DMS 273 (cell line): Measurements from ENCODE around the gene MSRB3.
"Not testable (repeated sequence)": the region's sequence is repeated elsewhere in the genome, so short reads cannot be mapped to it uniquely, and the experiment has no call there.

ENCODE experiments used
- DNase-seq: peaks from one replicate; lab custom pipeline; 2025; ENCODE audit not compliant: unreplicated experiment; lab: John Stamatoyannopoulos, UW

MSRB3 gene

DNA sequence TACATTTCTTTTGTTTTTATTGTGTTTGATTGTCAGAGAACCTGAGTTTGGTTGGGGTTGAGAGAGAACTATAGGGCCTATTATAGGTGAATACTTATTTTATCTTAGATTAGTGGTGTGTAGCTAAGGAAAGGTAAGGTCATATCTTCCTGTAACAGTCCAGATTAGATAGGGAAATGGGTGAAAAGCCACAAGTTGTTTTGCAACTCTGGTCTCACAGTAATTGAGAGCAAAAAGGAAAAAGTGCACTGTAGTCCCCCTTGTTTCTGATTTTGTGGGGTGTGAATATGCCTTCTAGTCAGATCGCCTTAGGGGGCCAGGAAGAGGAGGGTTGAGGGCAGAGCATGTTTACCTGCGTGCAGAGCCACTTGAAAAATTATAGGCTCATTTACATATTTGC lies 8.9 kb downstream of the MSRB3 start:
- no peak for DNase-seq

GRCh38 chr12:65292241-65292640 lies 13.8 kb downstream of the MSRB3 start:
- DNase-seq: no peak

DNA sequence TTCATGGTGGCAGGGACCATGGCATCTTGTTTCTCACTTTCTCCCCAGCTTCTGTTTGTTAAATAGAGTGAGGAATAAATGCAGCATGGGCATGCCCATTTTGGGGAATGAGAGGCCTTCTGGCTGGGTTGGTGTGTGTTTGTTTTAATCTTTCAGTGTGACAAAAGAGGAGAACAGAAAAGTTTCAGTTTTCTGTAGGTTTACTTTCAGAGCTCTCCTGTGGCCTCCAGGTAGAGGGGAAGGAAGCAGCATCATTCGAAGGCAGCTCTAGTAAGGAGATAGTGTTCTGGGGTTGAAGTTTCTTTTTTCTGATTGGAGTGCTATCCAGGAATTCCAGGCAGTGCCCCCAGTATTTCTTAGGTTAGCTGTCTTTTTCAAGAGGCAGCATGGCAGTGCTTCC lies 15.3 kb downstream of the MSRB3 start:
- DNase-seq: no peak

DNA sequence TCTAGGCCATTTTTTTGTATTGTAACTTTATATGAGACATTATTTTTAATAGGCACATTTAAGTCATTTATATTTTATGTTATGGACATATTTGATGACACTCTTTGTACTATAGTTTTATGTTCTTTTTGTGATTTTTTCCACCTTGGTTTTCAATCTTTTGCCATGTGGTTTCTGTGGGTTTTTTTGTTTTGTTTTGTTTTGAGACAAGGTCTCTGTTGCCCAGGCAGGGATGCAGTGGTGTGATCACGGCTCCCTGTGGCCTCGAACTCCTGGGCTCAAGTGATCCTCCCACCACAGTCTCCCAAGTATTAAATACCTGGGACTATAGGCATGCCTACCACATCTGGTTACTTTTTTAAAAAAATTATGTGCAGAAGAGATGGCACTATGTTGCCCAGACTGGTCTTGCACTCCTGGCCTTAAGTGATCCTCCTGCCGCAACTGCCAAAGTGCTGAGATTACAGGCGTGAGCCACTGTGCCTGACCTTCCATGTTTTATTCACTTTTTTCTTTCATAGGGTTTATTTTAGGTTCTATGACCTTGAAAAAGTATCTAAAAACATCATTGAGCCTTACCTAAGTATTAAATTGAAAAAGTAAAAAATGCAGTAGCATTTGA lies 16.3 kb downstream of the MSRB3 start:
- no peak for DNase-seq

DNA sequence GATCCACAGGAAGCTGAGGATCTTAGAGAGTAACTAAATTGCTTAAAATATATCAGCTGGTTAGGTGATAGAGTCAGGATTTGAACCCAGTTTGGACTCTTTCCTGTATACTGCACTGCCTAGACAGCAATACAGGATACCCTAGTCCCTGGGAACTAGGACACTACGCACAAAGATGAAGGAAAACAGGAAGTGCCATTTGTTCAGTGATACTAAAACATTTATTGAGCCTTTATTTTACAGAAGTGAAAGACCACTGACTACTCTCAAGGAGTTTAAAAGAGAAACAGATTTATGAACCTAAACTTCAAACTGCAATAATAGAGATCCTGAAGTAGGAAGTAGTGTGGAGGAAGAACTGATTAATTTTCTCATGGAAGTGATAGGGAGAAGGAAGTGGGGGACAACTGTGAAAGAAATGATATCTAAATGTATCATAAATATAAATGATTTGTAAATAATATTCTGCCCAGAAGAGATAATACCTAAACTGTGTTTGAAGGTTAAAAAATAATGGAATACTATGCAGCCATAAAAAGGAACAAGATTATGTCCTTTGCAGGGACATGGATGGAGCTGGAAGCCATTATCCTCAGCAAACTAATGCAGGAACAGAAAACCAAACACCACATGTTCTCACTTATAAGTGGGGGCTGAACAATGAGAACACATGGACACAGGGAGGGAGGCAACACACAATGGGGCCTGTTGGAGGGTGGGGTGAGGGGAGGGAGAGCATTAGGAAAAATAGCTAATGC lies 18.2 kb downstream of the MSRB3 start:
- no peak for DNase-seq

DNA sequence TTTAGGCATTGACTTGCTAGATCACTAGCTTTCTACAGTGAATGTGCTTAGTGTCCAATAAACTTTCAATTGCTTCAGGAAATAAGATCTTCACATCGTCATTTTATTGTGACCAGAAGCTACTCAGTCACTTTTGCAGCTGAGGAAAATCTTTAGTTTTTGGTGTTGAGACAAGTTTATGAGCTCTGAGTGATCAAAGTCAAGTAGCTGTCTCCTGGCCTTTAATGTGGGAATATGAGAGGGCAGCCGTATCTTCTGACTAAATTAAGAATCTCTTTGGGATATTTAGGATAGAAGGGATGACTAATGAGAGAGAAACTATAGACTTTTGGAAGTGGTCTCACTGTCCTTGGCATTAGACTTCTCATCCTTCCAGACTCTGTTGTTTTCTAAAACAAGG lies 21.6 kb downstream of the MSRB3 start:
- no peak for DNase-seq

DNA sequence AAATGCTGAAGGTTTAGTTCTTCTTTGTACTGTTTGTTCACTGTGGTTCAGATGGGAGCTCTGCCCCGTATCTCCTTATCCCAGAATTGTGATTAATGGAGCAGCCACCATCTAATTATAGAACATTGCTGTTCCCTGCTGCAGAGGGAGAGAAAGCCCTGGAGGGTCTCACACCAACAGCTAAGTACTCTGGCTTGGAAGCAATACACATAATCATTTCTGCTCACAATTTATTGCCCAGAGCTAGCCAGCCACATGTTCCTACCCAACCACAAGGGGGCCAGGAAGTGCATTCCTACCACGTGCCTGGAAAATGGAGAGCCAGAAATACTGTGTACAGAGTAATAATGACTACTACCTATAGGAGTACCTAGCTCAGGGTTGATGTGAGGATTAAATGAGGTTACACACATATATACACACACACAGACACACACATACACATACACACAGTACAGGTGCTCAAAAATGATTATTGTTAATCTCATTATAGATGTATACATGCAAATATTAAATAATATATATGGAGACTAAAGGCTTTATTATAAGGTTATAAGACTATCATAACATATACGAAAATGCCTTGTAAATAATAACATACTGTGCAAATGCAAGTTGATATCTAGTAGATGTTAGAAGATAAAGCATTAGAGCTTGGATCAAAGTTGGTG lies 22.3 kb downstream of the MSRB3 start:
- peak; percentile 47 for DNase-seq

GRCh38 chr12:65302891-65303290 lies 24.4 kb downstream of the MSRB3 start:
- DNase-seq: no peak

- no peak for DNase-seq
Measured at GRCh38 chr12:65305346-65305950, 27.0 kb downstream of the MSRB3 start.

GRCh38 chr12:65306366-65307168 lies 28.1 kb downstream of the MSRB3 start:
- DNase-seq: peak; percentile 34

- DNase-seq: no peak
Measured at GRCh38 chr12:65307169-65307501, 28.7 kb downstream of the MSRB3 start.

DNA sequence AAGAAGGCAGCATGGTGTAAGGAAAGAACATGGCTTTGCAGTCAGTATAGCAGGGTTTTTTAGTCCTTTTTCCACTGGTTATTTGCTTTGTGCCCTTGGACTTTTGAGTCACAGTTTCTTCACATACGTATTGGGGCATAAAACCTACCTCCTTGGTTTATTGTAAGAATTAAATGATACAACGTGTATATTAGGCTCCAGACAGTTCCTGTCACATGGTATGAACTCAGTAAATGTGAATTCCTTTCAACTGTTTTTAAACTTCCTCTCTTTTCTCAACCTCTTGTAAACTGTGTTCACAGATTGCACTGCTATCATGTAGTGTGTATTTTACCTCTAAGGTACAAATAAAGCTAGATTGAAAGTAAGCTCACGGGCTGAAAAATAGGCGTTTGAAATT lies 29.5 kb downstream of the MSRB3 start:
- DNase-seq: no peak

GRCh38 chr12:65308601-65309071 lies 30.2 kb downstream of the MSRB3 start:
- DNase-seq: no peak

DNA sequence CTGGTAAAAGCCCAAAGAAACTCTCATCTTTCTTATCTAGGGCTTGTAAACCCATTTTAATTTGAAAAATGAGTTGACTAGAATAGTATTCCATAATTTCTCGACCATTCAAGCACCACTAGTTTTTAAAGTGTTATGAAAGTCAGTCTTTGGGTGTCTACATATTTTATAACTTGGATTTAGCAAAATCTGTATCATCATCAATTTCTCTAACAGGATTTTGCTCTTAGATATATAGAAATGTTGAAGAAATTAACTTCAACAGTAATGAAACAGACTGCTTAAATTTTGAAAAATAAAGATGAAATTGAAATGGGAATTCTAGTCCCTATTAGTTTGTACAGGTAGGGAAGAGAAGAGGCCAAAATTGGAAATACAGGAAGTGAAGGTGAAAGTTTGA lies 32.8 kb downstream of the MSRB3 start:
- DNase-seq: no peak

- DNase-seq: peak; percentile 25
Measured at GRCh38 chr12:65313719-65314317, 35.3 kb downstream of the MSRB3 start.

GRCh38 chr12:65315238-65315637 lies 36.8 kb downstream of the MSRB3 start:
- DNase-seq: not testable (repeated sequence)

- DNase-seq: no peak
Measured at GRCh38 chr12:65318186-65318685, 39.8 kb downstream of the MSRB3 start.

DNA sequence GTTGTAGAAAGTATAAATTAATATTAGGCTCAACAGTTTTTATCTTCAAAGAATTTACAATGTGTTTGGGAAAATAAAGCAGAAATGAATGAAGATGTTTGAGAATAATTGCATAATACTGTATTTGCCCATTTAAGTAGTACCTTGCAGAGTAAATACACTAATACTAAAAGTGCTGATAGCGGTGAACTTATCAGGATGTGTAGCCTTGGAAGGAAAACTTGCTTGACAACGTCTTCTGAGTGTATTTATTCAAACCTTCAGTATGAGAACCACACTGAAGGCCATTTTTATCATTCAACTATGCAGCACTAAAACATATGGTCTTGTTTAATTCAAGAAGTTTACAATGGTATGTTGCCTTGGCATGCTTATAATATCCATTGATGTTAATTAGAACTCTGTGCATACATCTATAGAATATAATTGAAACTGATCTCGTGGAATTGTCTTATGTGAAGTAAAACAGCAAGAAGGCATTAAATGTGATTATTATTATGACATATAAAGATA lies 41.3 kb downstream of the MSRB3 start:
- no peak for DNase-seq

DNA sequence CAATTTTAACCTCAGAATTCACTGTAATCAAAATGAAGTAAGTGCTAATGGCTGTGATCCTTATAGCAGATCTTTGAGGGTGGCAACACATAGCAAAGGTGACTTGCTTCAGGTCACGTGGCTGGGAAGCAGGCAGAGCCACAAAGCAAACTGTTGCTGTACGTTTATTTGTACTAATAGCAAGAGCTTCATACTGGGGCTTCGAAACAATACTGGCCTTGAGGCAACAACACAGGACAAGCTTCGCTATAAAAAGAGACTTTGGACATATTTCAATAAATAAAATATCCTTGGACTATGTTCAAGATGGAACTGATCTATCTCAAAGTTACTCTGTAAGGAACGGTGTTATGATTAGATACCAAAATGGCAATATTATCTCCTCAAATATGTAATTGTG lies 44.6 kb downstream of the MSRB3 start:
- DNase-seq: no peak

GRCh38 chr12:65324056-65324455 lies 45.6 kb downstream of the MSRB3 start:
- no peak for DNase-seq
